GM10847 (cell line): ENCODE measurements around the gene MAP3K2.

Source experiments
- POLR2A ChIP-seq: IDR thresholded peaks from 2 replicates; pipeline ENCODE4 v1.6.1; 2011; ENCODE audit not compliant: insufficient read length; ENCODE audit errors: extremely low read depth

The MAP3K2 gene

GRCh38 chr2:127414638-127415592, 27.1 kb upstream of the MAP3K2 start:
- TF ChIP-seq POLR2A: no peak

DNA sequence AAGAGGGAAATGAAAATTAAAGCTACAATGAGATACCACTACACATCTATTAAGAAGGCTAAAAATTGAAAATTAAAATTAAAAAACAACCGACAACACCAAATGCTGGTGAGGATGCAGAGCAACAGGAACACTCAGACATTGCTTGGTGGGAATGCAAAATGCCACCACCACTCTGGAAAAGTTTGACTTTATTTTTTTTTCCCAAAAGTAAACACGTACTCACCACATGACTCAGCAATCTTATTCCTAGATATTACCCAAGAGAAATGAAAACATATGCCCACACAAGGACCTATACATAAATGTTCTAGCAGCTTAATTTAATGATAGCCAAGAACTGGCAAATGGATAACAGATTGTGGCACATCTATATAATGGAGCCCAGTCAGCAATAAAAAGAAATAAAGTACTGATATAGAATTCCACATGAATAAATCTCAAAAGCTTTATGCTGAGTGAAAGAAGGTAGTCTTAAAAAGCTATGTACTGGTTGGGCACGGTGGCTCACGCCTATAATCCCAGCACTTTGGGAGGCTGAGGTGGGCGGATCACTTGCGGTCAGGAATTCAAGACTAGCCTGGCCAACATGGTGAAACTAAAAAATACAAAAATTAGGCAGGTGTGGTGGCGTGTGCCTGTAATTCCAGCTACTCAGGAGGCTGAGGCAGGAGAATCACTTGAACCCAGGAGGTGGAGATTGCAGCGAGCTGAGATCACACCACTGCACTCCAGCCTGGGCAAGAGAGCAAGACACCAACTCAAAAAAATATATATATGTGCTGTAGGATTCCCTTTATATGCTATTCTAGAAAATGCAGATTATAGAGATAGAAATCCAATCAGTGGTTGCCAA, 26.2 kb upstream of the MAP3K2 start:
- TF ChIP-seq POLR2A: no peak

DNA sequence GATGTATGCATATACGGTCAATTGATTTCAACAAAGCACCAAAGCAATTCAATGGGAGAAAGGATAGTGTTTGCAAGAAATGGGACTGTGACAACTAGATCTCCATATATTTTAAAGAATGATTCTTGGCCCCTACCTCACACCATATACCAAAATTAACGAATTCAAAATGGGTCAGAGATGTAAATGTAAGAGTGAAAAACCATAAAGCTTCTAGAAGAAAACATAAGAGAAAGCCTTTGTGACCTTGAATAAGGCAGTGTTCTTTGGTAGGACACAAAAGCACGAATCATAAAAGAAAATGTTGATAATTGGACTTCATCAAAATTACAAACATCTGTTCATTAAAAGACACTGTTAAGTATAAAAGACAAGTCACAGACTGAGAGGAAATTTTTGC, 25.4 kb upstream of the MAP3K2 start:
- no peak for TF ChIP-seq POLR2A

DNA sequence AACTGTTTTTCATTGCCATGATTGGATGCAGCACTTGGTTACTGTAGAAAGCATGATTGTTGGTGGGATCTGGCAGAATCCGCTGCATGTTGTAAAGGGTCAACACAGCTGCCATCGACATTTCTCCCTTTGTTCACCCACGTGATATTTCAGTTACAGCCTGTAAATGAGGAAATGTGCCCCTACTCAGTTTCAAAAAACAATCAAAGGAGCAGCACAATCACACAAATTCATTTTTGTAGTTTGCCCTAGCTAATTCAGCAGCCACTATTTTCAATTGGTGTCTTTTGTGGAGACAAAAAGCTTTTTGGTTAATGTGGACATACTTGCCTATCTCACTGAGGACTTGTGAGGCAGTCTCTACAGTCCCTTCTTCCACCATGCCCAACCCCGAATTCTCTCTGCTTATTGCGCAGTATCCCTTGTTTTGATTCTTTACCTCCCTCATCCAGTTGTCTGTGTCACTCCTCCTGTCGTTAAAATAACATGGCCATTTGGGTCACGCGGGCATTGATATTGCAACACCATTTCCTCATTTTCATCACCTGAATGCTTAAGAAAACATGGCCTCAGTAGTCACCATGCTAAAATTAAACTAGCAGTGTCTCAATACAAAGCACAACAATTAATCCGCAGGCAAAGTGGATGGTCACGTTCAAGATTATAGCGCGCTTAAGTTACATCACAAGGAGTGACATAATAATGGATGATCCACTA, 24.0 kb upstream of the MAP3K2 start:
- TF ChIP-seq POLR2A: no peak

DNA sequence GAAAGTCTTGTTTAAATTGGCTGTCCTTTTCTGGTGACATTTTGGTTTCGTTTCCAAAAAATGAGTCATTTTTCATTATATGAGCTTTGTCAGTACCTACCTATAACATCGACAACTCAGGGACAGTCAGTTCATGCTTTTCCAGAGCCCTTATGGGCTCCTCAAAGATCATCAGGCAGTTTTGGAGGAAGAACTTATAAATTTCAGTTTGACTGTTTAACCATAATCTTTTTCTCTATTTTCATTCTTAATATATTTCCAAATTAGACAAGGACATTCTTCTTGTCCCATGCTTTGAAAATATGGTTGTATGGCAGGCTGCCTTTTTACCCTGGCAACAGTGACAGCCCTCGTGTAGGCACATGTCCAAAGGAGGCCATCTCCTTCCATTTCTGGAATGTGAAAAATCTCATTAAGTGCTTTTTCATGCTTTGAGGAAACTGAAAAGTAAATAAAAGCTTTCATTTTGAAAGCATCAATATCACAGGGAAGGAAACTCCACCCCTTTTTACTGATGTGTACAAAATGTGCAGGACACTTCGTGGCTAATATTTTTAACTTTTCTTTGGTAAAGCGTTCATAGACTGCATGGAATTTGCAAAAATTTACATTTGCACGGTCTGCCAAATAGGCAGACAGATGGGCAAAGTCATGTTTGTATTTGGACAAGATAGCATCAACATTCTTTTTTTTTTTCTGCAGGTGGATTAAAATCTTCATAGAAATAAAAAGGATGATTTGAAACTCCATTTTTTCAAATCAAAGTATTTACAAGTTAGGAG, 23.3 kb upstream of the MAP3K2 start:
- no peak for TF ChIP-seq POLR2A

DNA sequence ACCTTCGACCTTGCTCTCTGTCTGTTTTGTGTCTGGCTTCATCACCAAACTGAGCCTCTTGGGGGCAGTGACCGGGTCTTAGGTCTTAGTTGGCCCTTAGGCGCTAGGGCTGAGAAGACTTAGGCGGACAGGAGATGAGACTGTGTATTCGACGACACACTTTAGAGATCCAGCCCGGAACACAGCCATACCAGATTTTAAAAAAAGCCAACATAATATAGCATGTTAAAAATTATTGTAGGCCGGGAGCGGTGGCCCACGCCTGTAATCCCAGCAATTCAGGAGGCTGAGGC, 21.0 kb upstream of the MAP3K2 start:
- no peak for TF ChIP-seq POLR2A

- no peak for TF ChIP-seq POLR2A
Measured at GRCh38 chr2:127408004-127408806, 20.4 kb upstream of the MAP3K2 start.

GRCh38 chr2:127407661-127408003, 19.9 kb upstream of the MAP3K2 start:
- TF ChIP-seq POLR2A: no peak

GRCh38 chr2:127407091-127407490, 19.3 kb upstream of the MAP3K2 start:
- TF ChIP-seq POLR2A: no peak

DNA sequence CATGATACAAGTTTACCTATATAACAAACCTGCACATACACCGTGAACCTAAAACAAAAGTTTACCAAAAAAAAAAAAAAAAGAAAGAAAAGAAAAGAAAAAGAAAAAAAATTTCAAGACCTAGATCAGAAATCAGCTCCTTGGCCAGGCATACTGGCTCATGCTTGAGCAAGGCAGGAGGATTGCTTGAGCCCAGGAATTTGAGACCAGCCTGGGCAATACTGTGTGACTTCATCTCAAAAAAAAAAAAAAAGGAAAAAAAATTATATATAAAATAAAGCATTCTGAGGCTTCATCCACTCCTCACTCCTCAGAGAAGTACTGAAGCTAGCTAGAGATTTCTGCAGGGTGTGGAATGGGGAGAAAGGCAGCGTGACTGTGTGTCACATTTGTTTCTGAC, 18.7 kb upstream of the MAP3K2 start:
- no peak for TF ChIP-seq POLR2A

- no peak for TF ChIP-seq POLR2A
Measured at GRCh38 chr2:127405255-127405610, 17.5 kb upstream of the MAP3K2 start.

DNA sequence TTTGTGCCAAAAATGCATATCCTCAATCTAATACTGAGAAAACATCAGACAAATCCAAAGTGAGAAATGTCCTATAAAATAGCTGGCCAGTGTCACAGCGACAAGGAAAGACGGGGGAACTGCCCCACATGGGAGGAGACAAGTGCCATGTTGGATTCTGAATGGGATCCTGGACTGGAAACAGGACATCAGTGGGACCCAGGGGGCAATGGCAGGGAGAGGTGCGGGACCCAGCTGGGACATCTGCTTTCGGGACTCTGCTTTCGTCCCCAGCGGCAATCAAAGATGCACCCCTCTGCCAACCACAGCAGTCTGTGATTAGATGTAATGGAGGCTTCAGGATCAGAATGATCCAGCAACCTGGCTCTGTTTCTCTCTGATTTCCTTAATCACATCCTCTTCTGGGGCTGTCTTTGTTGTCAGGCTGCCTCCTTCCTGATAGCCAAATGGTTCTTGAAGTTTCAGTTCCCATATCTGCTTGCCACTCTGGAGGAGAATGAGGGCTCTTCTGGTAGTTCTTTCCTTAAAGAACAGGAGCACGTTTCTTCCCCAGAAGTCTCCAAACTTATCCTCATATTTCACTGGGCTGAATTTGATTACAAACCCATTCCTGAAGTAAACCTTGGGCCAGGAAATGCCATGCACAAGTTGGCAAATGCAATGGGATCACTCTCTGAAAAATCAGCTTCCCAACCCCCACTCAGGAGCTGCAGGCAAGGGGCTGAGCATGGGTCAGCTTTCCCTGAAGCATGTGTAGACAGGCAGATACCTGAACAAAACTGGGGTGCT, 16.9 kb upstream of the MAP3K2 start:
- no peak for TF ChIP-seq POLR2A

DNA sequence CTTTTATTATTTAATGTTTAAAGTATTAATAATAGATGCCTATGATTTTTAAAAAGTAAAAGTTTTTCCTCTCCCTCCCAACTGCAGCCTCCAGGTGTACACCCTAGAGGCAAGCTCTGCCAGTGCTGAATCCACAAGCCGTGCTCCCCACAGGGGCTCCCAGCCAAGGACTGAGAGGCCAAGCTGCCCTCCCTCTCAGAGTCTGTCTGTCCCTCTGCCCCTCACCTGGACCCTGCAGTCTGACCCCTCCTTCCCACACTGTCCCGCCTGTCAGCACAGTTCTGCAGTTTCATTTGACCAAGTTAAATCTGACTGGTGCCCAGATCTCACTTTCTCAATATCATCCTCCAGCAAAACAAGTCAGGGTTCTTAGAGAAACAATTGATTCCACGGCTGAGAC, 15.7 kb upstream of the MAP3K2 start:
- TF ChIP-seq POLR2A: no peak
